B cell (primary cell): ENCODE data around the gene LGI2. TPM values are rescaled to one million over a fixed set of nuclear protein-coding genes. Genes with fewer than 3 reads are reported as not detected.

Source experiments
- ATAC-seq: fragments of 200-7000 bp; cut with Tn5 transposase; one replicate; pipeline ENCODE4 v1.10.0; 2021; ENCODE audit warnings: low read depth, mild to moderate bottlenecking, moderate number of reproducible peaks, moderate library complexity
- CTCF ChIA-PET: fragments of 350-600 bp; sonication (Branson Sonifier 250); formaldehyde crosslinking; loops from one replicate; lab custom pipeline; 2021; ENCODE audit warnings: antibody characterized with exemption, inconsistent platforms; lab: Charles Lee
- POLR2A ChIA-PET: fragments of 350-600 bp; sonication (Branson Sonifier 250); formaldehyde crosslinking; loops from one replicate; lab custom pipeline; 2021; ENCODE audit warnings: antibody characterized with exemption; lab: Charles Lee
- DNase-seq: peaks from one replicate; pipeline ENCODE4 v3.0.0; 2013
- H2AFZ ChIP-seq: 2 replicates; pipeline ENCODE4 v1.6.1; 2012; ENCODE audit warnings: mild to moderate bottlenecking, low read depth, low read length; ENCODE audit not compliant: insufficient read depth, poor library complexity, severe bottlenecking
- H3K27ac ChIP-seq, 2 donors: 1 replicate in 1 of 2; 2 replicates in 1 of 2; pipeline ENCODE4 v1.5.1; 2012 to 2013; ENCODE audit warnings: low read length in 2 of 2, mild to moderate bottlenecking in 2 of 2, moderate library complexity in 1 of 2
- H3K27me3 ChIP-seq, 4 experiments: fragments of 200-600 bp in 1 of 4; sonication (generic) in 1 of 4; replicated peaks in 1 of 4; 1 replicate in 2 of 4; 2 replicates in 2 of 4; pipeline versions ENCODE4 v1.6.1 to v1.7.0; 2013 to 2016; ENCODE audit warnings: low read length in 3 of 4, mild to moderate bottlenecking in 2 of 4, mixed read lengths in 1 of 4, moderate library complexity in 1 of 4; ENCODE audit not compliant: insufficient read depth in 4 of 4, control insufficient read depth in 3 of 4; ENCODE audit errors: control extremely low read depth in 1 of 4
- H3K36me3 ChIP-seq, 2 experiments: replicated peaks in 1 of 2; 1 replicate in 1 of 2; 2 replicates in 1 of 2; pipeline versions ENCODE4 v1.6.1 to v1.7.1; 2013; ENCODE audit warnings: low read length in 1 of 2; ENCODE audit not compliant: insufficient read depth in 2 of 2, control insufficient read depth in 1 of 2; ENCODE audit errors: control extremely low read depth in 1 of 2, extremely low read depth in 1 of 2
- H3K4me1 ChIP-seq, 2 donors: fragments of 200-600 bp in 1 of 2; sonication (generic) in 1 of 2; 1 replicate in 1 of 2; 2 replicates in 1 of 2; pipeline versions ENCODE4 v1.5.1 to v1.6.1; 2013 to 2017; ENCODE audit warnings: low read length in 2 of 2; ENCODE audit not compliant: control insufficient read depth in 2 of 2, insufficient read depth in 2 of 2
- H3K4me2 ChIP-seq: replicated peaks from 2 replicates; pipeline ENCODE3; 2012; ENCODE audit warnings: mild to moderate bottlenecking, low read depth, low read length; ENCODE audit not compliant: poor library complexity, severe bottlenecking
- H3K4me3 ChIP-seq, 5 experiments: fragments of 200-600 bp in 1 of 5; sonication (generic) in 1 of 5; 1 replicate in 3 of 5; 2 replicates in 2 of 5; pipeline versions ENCODE4 v1.5.1 to v1.7.0; 2011 to 2016; ENCODE audit warnings: low read length in 4 of 5, mild to moderate bottlenecking in 4 of 5, low read depth in 2 of 5, control low read depth in 1 of 5, moderate library complexity in 1 of 5; ENCODE audit not compliant: insufficient read depth in 1 of 5; ENCODE audit errors: control extremely low read depth in 1 of 5, extremely low read depth in 1 of 5
- H3K79me2 ChIP-seq: fragments of 200-600 bp; sonication (generic); one replicate; pipeline ENCODE4 v1.6.0; 2016; ENCODE audit warnings: low read length; ENCODE audit not compliant: control insufficient read depth, insufficient read depth
- H3K9ac ChIP-seq: fragments of 200-600 bp; sonication (generic); 2 replicates; pipeline ENCODE4 v1.6.1; 2017; ENCODE audit warnings: mild to moderate bottlenecking, low read length, moderate library complexity
- H3K9me3 ChIP-seq, 3 donors: one replicate each; pipeline versions ENCODE4 v1.6.1 to v1.7.1; 2013; ENCODE audit warnings: low read length in 2 of 3; ENCODE audit not compliant: control insufficient read depth in 2 of 3, insufficient read depth in 1 of 3; ENCODE audit errors: control extremely low read depth in 1 of 3
- H4K20me1 ChIP-seq: 2 replicates; pipeline ENCODE4 v1.6.0; 2012; ENCODE audit warnings: mild to moderate bottlenecking, low read length; ENCODE audit not compliant: insufficient read depth, control insufficient read depth, poor library complexity, severe bottlenecking
- H3K27ac Mint-ChIP-seq: one replicate; pipeline ENCODE4 v1.8.0; 2021; ENCODE audit warnings: mixed read lengths
- H3K27me3 Mint-ChIP-seq: one replicate; pipeline ENCODE4 v1.8.0; 2021; ENCODE audit warnings: mixed read lengths
- H3K4me1 Mint-ChIP-seq: one replicate; pipeline ENCODE4 v1.8.0; 2021; ENCODE audit warnings: mixed read lengths
- H3K4me3 Mint-ChIP-seq: one replicate; pipeline ENCODE4 v1.8.0; 2021; ENCODE audit warnings: mixed read lengths
- H3K9me3 Mint-ChIP-seq: one replicate; pipeline ENCODE4 v1.8.0; 2022; ENCODE audit warnings: mixed read lengths; ENCODE audit not compliant: insufficient read depth
- CTCF ChIP-seq: fragments of 200-600 bp; IDR thresholded peaks from one replicate; pipeline ENCODE4 v1.8.0; 2022; ENCODE audit warnings: antibody characterized with exemption, mild to moderate bottlenecking
- EZH2 ChIP-seq: IDR thresholded peaks from 2 replicates; pipeline ENCODE4 v1.6.1; 2012; ENCODE audit warnings: borderline replicate concordance, low read depth, mild to moderate bottlenecking, moderate library complexity, low read length; ENCODE audit not compliant: insufficient read depth, poor library complexity, severe bottlenecking
- WGBS: methylation state at CpG from one replicate; pipeline ENCODE4 v1.1.5; 2013; ENCODE audit warnings: missing lambda C conversion rate; ENCODE audit not compliant: insufficient coverage; 5-methylcytosine and 5-hydroxymethylcytosine counted together
- intact Hi-C: fragments of 100-400 bp; cut with micrococcal nuclease; formaldehyde crosslinking; loops from one replicate; pipeline ENCODE4 v1.10.0; 2022
- polyA plus RNA-seq: library from polyadenylated mRNA; depleted of rRNA; stranded (reverse); fragments of >200 nt; gene quantifications from 2 replicates; pipeline ENCODE4 v1.2.3, GENCODE V29; 2012
- total RNA-seq, 2 donors: library from RNA; stranded (reverse); fragments of 120-200 nt in 1 of 2; gene quantifications; 1 replicate in 1 of 2; 2 replicates in 1 of 2; pipeline versions ENCODE4 v1.2.3 to v1.2.4, GENCODE V29; 2013 to 2022

LGI2 gene
- total and polyA plus RNA-seq, 2 donors (not counting 1 experiment from before 2014, with no cell fraction given) = not detected

DNA sequence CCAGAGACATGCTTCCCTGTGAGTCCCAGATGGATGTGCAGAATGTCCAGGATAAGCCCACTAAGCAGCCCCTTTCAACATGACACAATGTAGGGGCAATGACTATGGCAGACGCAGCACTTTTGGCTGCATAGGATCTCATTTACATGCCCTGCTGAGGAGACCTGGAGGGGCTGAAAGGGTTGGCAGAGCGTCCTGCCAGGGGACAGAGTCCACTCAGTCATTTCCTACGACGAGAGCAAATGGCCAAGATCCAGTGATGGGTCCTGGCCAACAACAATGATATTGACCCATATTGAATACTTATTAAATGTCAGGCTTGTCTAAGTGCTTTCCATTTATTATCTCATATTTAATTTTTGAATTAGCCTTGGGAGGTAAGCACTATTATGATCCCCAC, 41.4 kb downstream of the LGI2 start:
- Histone ChIP-seq H3K9ac (no peak overlapping the region), H3K79me2 (no peaks in the 10 kb centered on the region), H2AFZ (no peak overlapping the region), H3K4me1 (no peaks in the 10 kb centered on the region), H3K4me2 (no peak overlapping the region), H4K20me1 (no peaks in the 10 kb centered on the region), H3K4me3 (no peak overlapping the region), H3K36me3 (no peaks in the 10 kb centered on the region), H3K27me3 (no peaks in the 10 kb centered on the region), H3K9me3 (peaks cover 0 to 8% (median 0%) of the 10 kb centered on the region in 3 donors), H3K27ac (no peak overlapping the region)
- Mint-ChIP-seq H3K4me3 (no peak overlapping the region), H3K4me1 (no peaks in the 10 kb centered on the region), H3K9me3 (peaks cover 5% of the 10 kb centered on the region), H3K27me3 (no peaks in the 10 kb centered on the region), H3K27ac (no peak overlapping the region)
- ATAC-seq (no peak), DNase-seq (no peak)
- TF ChIP-seq EZH2 = no peak
- TF ChIP-seq CTCF = no peak
- WGBS = 93% methylated on average over 4 of the region's 4 CpGs
- POLR2A ChIA-PET = no interaction called here
- CTCF ChIA-PET = no interaction called here
- intact Hi-C loops = loop anchor here (10.0 kb wide), 1 partner anchor 145 kb away; no protein-coding TSS in a partner anchor

GRCh38 chr4:24988776-24989175, 42.0 kb downstream of the LGI2 start:
- TF ChIP-seq CTCF (no peak), EZH2 (no peak)
- Mint-ChIP-seq H3K4me3 (no peak overlapping the region), H3K9me3 (peaks cover 5% of the 10 kb centered on the region), H3K27ac (no peak overlapping the region), H3K27me3 (no peaks in the 10 kb centered on the region), H3K4me1 (no peaks in the 10 kb centered on the region)
- no peak overlapping the region for H3K27ac ChIP-seq
- ChIA-PET POLR2A (no interaction called here), CTCF (no interaction called here)
- DNase-seq = no peak
- no peaks in the 10 kb centered on the region for H3K27me3 ChIP-seq
- intact Hi-C loops = loop anchor here (10.0 kb wide), 1 partner anchor 146 kb away; no protein-coding TSS in a partner anchor
- ATAC-seq = no peak
- H3K36me3 ChIP-seq = no peaks in the 10 kb centered on the region
- no peaks in the 10 kb centered on the region for H3K79me2 ChIP-seq
- no peak overlapping the region for H3K9ac ChIP-seq
- H4K20me1 ChIP-seq = no peaks in the 10 kb centered on the region
- H3K4me3 ChIP-seq = no peak overlapping the region
- no peak overlapping the region for H3K4me2 ChIP-seq
- H3K9me3 ChIP-seq = peaks cover 0 to 8% (median 0%) of the 10 kb centered on the region in 3 donors
- no peaks in the 10 kb centered on the region for H3K4me1 ChIP-seq
- WGBS = no CpG with 5 or more reads among the region's 1 CpG
- H2AFZ ChIP-seq = no peak overlapping the region
